ENCODE results near the gene GSTA4.
"Not testable (repeated sequence)": the region's sequence is repeated elsewhere in the genome, so short reads cannot be mapped to it uniquely, and the experiment has no call there.

GSTA4 gene, protein sequence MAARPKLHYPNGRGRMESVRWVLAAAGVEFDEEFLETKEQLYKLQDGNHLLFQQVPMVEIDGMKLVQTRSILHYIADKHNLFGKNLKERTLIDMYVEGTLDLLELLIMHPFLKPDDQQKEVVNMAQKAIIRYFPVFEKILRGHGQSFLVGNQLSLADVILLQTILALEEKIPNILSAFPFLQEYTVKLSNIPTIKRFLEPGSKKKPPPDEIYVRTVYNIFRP

DNA sequence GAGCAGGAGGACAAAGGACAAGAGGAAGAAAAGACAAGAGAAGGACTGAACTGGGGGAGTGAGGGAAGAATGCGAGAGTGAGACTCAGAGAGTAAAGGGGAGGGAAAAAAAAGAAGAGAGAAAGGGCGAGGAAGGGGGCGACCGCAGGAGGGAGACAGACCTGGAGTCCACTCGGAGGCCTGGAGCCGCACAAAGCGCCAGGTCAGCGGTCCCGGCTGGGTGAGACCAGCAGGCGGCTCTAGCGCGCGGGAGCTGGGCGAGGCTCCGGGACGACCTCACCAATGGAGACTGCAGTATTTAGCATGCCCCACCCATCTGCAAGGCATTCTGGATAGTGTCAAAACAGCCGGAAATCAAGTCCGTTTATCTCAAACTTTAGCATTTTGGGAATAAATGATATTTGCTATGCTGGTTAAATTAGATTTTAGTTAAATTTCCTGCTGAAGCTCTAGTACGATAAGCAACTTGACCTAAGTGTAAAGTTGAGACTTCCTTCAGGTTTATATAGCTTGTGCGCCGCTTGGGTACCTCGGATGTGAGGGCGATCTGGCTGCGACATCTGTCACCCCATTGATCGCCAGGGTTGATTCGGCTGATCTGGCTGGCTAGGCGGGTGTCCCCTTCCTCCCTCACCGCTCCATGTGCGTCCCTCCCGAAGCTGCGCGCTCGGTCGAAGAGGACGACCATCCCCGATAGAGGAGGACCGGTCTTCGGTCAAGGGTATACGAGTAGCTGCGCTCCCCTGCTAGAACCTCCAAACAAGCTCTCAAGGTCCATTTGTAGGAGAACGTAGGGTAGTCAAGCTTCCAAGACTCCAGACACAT is at the start of gene GSTA4:
TSS of gene GSTA4 (minus strand) at position 196 of the 824 bp plus-strand sequence. CDS start 1,041 bp downstream, outside the sequence.
- peak within 1 kb of the TSS; percentile 70 for H3K4me3 ChIP-seq (ENCODE audit: low read depth, low read length)
- TF ChIP-seq, protein P1, sequence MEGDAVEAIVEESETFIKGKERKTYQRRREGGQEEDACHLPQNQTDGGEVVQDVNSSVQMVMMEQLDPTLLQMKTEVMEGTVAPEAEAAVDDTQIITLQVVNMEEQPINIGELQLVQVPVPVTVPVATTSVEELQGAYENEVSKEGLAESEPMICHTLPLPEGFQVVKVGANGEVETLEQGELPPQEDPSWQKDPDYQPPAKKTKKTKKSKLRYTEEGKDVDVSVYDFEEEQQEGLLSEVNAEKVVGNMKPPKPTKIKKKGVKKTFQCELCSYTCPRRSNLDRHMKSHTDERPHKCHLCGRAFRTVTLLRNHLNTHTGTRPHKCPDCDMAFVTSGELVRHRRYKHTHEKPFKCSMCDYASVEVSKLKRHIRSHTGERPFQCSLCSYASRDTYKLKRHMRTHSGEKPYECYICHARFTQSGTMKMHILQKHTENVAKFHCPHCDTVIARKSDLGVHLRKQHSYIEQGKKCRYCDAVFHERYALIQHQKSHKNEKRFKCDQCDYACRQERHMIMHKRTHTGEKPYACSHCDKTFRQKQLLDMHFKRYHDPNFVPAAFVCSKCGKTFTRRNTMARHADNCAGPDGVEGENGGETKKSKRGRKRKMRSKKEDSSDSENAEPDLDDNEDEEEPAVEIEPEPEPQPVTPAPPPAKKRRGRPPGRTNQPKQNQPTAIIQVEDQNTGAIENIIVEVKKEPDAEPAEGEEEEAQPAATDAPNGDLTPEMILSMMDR (IDR thresholded peaks at IDR 0.05; ENCODE audit: low read depth, low read length, missing control alignments): peak; percentile 86
- peak; percentile 96 for DNase-seq (ENCODE audit: low read depth)
- in situ Hi-C loops (cut with HindIII; ENCODE audit: low sequenced_read_pairs): not testable (repeated sequence)

DNA sequence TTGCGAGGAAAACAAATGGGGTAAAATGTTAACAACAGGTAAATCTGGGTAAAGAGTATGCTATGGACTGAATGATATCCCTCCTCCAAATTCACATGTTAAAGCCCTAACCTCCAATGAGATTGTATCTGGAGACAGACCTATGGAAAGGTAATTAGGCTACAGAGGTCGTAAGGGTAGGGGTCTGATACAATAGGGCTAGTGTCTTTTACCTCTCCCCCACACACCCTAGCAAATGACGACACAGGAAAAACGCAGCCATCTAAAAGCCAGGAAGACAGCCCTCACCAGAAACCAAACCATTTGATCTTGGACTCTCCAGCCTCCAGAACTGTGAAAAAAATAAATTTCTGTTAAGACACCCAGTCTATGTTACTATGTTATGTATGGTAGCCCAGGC is 49.5 kb upstream of the GSTA4 start:
- DNase-seq (ENCODE audit: low read depth): no peak
- in situ Hi-C loops (cut with HindIII; ENCODE audit: low sequenced_read_pairs): no loop called here
- TF ChIP-seq, protein P1 (IDR thresholded peaks at IDR 0.05; ENCODE audit: low read depth, low read length, missing control alignments): no peak
- H3K4me3 ChIP-seq (ENCODE audit: low read depth, low read length): no peak overlapping the region

DNA sequence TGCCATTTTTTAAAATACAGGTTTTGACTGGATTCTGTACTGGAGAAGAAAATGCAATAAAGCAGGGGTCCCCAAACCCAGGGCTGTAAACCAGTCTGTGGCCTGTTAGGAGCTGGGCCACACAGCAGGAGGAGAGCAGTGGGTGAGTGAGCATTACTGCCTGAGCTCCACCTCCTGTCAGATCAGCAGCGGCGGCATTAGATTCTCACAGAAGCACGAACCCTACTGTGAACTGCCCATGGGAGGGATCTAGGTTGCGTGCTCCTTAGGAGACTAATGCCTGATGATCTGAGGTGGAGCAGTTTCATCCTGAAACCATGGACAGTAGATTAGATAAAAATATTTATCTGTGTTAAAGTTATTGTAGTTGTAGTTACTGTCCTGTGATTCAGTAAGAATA is 49.0 kb upstream of the GSTA4 start:
- no peak overlapping the region for H3K4me3 ChIP-seq (ENCODE audit: low read depth, low read length)
- in situ Hi-C loops (cut with HindIII; ENCODE audit: low sequenced_read_pairs): no loop called here
- DNase-seq (ENCODE audit: low read depth): no peak
- TF ChIP-seq, protein P1 (IDR thresholded peaks at IDR 0.05; ENCODE audit: low read depth, low read length, missing control alignments): no peak

DNA sequence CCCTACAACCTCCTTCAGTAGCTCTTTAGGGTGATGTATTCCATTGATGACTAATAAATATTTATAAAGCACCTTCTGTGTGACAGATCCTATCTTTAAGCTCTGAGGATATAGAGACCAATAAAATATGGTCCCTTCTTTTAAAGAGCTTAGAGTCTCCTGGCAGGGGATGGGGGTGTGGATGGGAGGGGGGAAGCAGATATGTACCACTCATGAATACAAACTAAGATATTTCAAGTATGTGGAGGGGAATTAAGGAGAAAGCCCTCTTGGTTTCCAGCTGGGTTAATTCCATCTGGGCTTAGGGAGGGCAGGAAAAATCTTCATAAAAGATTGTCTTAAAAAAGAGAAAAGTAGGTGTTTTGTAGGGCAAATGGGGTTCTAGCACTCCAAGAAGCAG is 48.5 kb upstream of the GSTA4 start:
- H3K4me3 ChIP-seq (ENCODE audit: low read depth, low read length): no peak overlapping the region
- TF ChIP-seq, protein P1 (IDR thresholded peaks at IDR 0.05; ENCODE audit: low read depth, low read length, missing control alignments): no peak
- in situ Hi-C loops (cut with HindIII; ENCODE audit: low sequenced_read_pairs): no loop called here
- DNase-seq (ENCODE audit: low read depth): no peak

DNA sequence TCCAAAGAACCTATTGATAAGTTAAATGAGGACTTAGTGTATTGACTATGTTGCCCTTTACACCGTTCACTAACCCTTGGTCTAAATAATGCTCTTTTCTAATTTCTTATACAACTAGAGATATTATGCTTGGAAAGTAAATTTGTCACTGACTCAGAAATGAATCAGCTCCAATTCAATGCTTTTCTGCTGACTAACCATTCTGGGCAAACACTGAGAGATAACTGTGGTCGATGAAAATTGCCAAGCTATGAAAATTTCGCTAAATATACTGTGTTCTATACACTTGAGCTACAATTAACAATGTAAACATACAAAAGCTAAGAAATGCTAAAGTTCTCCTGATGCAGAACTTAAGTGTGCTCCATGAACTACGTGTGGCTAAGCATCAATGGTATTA is 47.0 kb upstream of the GSTA4 start:
- in situ Hi-C loops (cut with HindIII; ENCODE audit: low sequenced_read_pairs): no loop called here
- peak; percentile 93 for DNase-seq (ENCODE audit: low read depth)
- H3K4me3 ChIP-seq (ENCODE audit: low read depth, low read length): no peak overlapping the region
- TF ChIP-seq, protein P1 (IDR thresholded peaks at IDR 0.05; ENCODE audit: low read depth, low read length, missing control alignments): no peak

DNA sequence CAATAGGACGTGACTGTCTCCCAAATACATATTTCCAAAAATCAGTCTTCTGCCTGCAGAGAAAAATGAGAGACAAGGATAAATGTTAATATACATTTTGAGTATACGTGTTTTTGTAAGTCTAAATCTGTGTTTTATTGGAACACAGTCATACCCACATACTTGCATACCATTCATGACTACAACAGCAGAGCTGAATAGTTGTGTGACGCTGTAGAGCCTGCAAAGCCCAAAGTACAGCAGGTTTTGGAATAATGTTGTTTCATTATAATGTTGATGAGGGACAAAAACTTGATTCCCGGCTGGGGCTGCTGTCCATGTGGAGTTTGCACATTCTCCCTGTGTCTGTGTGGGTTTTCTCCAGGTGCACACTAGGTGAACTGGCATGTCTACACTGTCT is 46.3 kb upstream of the GSTA4 start:
- TF ChIP-seq, protein P1 (IDR thresholded peaks at IDR 0.05; ENCODE audit: low read depth, low read length, missing control alignments): no peak
- no peak overlapping the region for H3K4me3 ChIP-seq (ENCODE audit: low read depth, low read length)
- no peak for DNase-seq (ENCODE audit: low read depth)
- in situ Hi-C loops (cut with HindIII; ENCODE audit: low sequenced_read_pairs): no loop called here
